A549 (cell line): ENCODE measurements around the gene ACACA.

Source experiments
- CHD4 ChIP-seq: fragments of 200-600 bp; sonication (generic); IDR thresholded peaks from 2 replicates; pipeline ENCODE4 v1.6.1; 2016; ENCODE audit warnings: antibody characterized with exemption, mild to moderate bottlenecking, borderline replicate concordance
- HDAC2 ChIP-seq: fragments of 200-600 bp; sonication (generic); IDR thresholded peaks from 2 replicates; pipeline ENCODE4 v1.6.1; 2016
- KDM1A ChIP-seq: fragments of 200-600 bp; sonication (generic); IDR thresholded peaks from 2 replicates; pipeline ENCODE4 v1.6.1; 2016; ENCODE audit warnings: low read depth, mild to moderate bottlenecking
- MYC ChIP-seq: IDR thresholded peaks from 2 replicates; pipeline ENCODE4 v1.6.1; 2012; ENCODE audit warnings: mild to moderate bottlenecking, inconsistent platforms, low read length, improper control_type of control experiment, borderline replicate concordance
- NPAS2 ChIP-seq: fragments of 250-450 bp; sonication (Bioruptor Pico); IDR thresholded peaks from 2 replicates; pipeline ENCODE4 v1.8.0; 2022; ENCODE audit warnings: mild to moderate bottlenecking, moderate library complexity, borderline replicate concordance
- PHF8 ChIP-seq: fragments of 200-600 bp; sonication (generic); IDR thresholded peaks from 2 replicates; pipeline ENCODE4 v1.6.1; 2016; ENCODE audit warnings: low read depth, mild to moderate bottlenecking, antibody characterized with exemption, moderate library complexity, borderline replicate concordance
- RAD21 ChIP-seq, 2 experiments: fragments of >200 bp in 1 of 2; sonication (Bioruptor Twin) in 1 of 2; formaldehyde crosslinking in 1 of 2; IDR thresholded peaks in 1 of 2; conservative IDR thresholded peaks in 1 of 2; 2 replicates in 1 of 2; 3 replicates in 1 of 2; pipeline ENCODE4 v1.6.1; 2012 to 2018; ENCODE audit warnings: inconsistent platforms in 1 of 2
- RFX5 ChIP-seq: fragments of 450-650 bp; IDR thresholded peaks from 2 replicates; pipeline ENCODE4 v1.7.1; 2014; ENCODE audit warnings: antibody characterized with exemption, mild to moderate bottlenecking, moderate library complexity
- SMC3 ChIP-seq: fragments of >200 bp; sonication (Bioruptor Twin); formaldehyde crosslinking; IDR thresholded peaks from 3 replicates; pipeline ENCODE4 v1.6.1; 2018; ENCODE audit warnings: inconsistent platforms
- TF ChIP-seq, protein P1 (sequence below): fragments of >200 bp; sonication (Bioruptor Twin); formaldehyde crosslinking; IDR thresholded peaks from 3 replicates; pipeline ENCODE4 v1.5.1; 2016

GRCh38 chr17:37086948-37087347, 319.7 kb downstream of the ACACA start:
- TF ChIP-seq CHD4: no peak
- TF ChIP-seq, protein P1, sequence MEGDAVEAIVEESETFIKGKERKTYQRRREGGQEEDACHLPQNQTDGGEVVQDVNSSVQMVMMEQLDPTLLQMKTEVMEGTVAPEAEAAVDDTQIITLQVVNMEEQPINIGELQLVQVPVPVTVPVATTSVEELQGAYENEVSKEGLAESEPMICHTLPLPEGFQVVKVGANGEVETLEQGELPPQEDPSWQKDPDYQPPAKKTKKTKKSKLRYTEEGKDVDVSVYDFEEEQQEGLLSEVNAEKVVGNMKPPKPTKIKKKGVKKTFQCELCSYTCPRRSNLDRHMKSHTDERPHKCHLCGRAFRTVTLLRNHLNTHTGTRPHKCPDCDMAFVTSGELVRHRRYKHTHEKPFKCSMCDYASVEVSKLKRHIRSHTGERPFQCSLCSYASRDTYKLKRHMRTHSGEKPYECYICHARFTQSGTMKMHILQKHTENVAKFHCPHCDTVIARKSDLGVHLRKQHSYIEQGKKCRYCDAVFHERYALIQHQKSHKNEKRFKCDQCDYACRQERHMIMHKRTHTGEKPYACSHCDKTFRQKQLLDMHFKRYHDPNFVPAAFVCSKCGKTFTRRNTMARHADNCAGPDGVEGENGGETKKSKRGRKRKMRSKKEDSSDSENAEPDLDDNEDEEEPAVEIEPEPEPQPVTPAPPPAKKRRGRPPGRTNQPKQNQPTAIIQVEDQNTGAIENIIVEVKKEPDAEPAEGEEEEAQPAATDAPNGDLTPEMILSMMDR: no peak
- no peak for TF ChIP-seq KDM1A
- TF ChIP-seq MYC: no peak
- no peak for TF ChIP-seq PHF8
- no peak for TF ChIP-seq NPAS2
- no peak for TF ChIP-seq RFX5
- no peak for TF ChIP-seq RAD21 (conservative IDR thresholded peaks at IDR 0.05 in 1 of 2, IDR thresholded peaks at IDR 0.05 in 1 of 2)
- TF ChIP-seq HDAC2: no peak
- TF ChIP-seq SMC3: no peak
